Suprapubic skin (tissue), 4 donors: Measurements from ENCODE around the gene PTCHD1.

Experiments
- CTCF ChIP-seq, 2 donors: fragments of 200-600 bp in 1 of 2; fragments of 450-650 bp in 1 of 2; sonication (generic) in 1 of 2; IDR thresholded peaks; one replicate each; pipeline ENCODE4 v1.5.1; 2016 to 2019; ENCODE audit warnings: antibody characterized with exemption in 2 of 2, mild to moderate bottlenecking in 1 of 2, moderate library complexity in 1 of 2
- POLR2A ChIP-seq, 2 donors: fragments of 450-650 bp; IDR thresholded peaks; one replicate each; pipeline ENCODE4 v1.6.1; 2017; ENCODE audit warnings: antibody characterized with exemption in 2 of 2, mild to moderate bottlenecking in 2 of 2, moderate library complexity in 2 of 2
- POLR2AphosphoS5 ChIP-seq, 3 donors: sonication (generic); formaldehyde crosslinking; IDR thresholded peaks; one replicate each; pipeline ENCODE4 v1.6.1; 2017; ENCODE audit warnings: antibody characterized with exemption in 3 of 3

DNA sequence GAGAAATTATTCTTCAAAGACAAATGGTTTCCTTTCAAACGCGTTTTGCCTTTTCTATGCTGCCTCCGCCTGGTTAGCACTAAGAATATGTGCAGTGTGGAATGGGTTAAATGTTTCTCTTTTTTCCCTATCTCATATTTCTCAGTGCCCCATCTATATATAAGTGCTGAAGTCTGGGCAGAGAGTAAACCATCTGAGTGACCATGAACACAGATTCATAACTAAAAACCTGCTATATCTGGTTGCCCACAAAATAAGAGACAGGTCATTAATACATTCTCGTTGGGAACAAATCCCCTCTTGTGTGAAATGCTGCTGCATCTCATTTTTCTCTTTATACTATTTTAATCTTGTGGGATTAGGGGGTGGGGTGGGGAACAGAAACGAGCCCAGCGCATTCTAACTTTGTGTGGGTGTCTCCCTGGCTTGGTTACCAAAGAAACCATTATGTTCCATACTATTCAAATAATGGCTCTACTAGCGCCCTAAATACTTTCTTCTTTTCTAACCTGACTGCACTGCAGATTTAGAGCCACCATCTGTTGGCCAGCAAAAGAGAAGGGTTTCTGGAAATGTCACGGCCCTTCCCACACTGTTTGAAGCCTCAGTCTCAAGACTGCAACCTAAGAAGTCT, 42.2 kb upstream of the PTCHD1 start:
- no peak for TF ChIP-seq POLR2A (IDR thresholded peaks at IDR 0.05)
- no peak for TF ChIP-seq CTCF (IDR thresholded peaks at IDR 0.05)
- no peak for TF ChIP-seq POLR2AphosphoS5 (IDR thresholded peaks at IDR 0.05)
